ENCODE measurements around the gene PLGRKT. TPM values are rescaled to one million over a fixed set of nuclear protein-coding genes. Genes with fewer than 3 reads are reported as not detected.

The PLGRKT gene
- total RNA-seq, 1 experiment from 2014 or later = 19.2 TPM

DNA sequence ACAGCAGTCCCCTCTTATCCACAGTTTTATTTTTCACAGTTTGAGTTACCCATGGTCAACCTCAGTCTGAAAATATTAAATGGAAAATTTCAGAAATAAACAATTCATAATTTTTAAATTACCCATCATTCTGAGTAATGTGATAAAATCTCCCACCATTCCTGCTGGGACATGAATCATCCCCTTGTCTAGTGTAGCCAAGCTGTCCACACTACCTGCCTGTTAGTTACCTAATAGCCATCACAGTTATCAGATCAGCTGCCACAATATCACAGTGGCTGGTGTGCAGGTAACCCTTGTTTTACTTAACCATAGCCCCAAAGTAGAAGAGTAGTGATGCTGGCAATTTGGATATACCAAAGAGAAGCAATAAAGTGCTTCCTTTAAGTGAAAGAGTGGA, 10.7 kb downstream of the PLGRKT start (continued):
- TF ChIP-seq, protein P1, sequence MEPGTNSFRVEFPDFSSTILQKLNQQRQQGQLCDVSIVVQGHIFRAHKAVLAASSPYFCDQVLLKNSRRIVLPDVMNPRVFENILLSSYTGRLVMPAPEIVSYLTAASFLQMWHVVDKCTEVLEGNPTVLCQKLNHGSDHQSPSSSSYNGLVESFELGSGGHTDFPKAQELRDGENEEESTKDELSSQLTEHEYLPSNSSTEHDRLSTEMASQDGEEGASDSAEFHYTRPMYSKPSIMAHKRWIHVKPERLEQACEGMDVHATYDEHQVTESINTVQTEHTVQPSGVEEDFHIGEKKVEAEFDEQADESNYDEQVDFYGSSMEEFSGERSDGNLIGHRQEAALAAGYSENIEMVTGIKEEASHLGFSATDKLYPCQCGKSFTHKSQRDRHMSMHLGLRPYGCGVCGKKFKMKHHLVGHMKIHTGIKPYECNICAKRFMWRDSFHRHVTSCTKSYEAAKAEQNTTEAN (CRISPR knock-in tag; IDR thresholded peaks at IDR 0.05) = no peak
- TF ChIP-seq NR3C1 (CRISPR knock-in tag; conservative IDR thresholded peaks at IDR 0.05; ENCODE audit: low read depth) = no peak
- TF ChIP-seq, protein P2, sequence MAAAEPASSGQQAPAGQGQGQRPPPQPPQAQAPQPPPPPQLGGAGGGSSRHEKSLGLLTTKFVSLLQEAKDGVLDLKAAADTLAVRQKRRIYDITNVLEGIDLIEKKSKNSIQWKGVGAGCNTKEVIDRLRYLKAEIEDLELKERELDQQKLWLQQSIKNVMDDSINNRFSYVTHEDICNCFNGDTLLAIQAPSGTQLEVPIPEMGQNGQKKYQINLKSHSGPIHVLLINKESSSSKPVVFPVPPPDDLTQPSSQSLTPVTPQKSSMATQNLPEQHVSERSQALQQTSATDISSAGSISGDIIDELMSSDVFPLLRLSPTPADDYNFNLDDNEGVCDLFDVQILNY (CRISPR knock-in tag; IDR thresholded peaks at IDR 0.05) = no peak
- no peak for TF ChIP-seq ZNF232 (CRISPR knock-in tag; IDR thresholded peaks at IDR 0.05)
- TF ChIP-seq, protein P3, sequence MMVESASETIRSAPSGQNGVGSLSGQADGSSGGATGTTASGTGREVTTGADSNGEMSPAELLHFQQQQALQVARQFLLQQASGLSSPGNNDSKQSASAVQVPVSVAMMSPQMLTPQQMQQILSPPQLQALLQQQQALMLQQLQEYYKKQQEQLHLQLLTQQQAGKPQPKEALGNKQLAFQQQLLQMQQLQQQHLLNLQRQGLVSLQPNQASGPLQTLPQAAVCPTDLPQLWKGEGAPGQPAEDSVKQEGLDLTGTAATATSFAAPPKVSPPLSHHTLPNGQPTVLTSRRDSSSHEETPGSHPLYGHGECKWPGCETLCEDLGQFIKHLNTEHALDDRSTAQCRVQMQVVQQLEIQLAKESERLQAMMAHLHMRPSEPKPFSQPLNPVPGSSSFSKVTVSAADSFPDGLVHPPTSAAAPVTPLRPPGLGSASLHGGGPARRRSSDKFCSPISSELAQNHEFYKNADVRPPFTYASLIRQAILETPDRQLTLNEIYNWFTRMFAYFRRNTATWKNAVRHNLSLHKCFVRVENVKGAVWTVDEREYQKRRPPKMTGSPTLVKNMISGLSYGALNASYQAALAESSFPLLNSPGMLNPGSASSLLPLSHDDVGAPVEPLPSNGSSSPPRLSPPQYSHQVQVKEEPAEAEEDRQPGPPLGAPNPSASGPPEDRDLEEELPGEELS (CRISPR knock-in tag; IDR thresholded peaks at IDR 0.05) = no peak
- TF ChIP-seq, protein P4, sequence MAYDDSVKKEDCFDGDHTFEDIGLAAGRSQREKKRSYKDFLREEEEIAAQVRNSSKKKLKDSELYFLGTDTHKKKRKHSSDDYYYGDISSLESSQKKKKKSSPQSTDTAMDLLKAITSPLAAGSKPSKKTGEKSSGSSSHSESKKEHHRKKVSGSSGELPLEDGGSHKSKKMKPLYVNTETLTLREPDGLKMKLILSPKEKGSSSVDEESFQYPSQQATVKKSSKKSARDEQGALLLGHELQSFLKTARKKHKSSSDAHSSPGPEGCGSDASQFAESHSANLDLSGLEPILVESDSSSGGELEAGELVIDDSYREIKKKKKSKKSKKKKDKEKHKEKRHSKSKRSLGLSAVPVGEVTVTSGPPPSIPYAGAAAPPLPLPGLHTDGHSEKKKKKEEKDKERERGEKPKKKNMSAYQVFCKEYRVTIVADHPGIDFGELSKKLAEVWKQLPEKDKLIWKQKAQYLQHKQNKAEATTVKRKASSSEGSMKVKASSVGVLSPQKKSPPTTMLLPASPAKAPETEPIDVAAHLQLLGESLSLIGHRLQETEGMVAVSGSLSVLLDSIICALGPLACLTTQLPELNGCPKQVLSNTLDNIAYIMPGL (CRISPR knock-in tag; IDR thresholded peaks at IDR 0.05) = no peak
- TF ChIP-seq, protein P5, sequence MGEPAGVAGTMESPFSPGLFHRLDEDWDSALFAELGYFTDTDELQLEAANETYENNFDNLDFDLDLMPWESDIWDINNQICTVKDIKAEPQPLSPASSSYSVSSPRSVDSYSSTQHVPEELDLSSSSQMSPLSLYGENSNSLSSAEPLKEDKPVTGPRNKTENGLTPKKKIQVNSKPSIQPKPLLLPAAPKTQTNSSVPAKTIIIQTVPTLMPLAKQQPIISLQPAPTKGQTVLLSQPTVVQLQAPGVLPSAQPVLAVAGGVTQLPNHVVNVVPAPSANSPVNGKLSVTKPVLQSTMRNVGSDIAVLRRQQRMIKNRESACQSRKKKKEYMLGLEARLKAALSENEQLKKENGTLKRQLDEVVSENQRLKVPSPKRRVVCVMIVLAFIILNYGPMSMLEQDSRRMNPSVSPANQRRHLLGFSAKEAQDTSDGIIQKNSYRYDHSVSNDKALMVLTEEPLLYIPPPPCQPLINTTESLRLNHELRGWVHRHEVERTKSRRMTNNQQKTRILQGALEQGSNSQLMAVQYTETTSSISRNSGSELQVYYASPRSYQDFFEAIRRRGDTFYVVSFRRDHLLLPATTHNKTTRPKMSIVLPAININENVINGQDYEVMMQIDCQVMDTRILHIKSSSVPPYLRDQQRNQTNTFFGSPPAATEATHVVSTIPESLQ (CRISPR knock-in tag; IDR thresholded peaks at IDR 0.05) = no peak
- TF ChIP-seq SOX15 (CRISPR knock-in tag; IDR thresholded peaks at IDR 0.05) = no peak
- TF ChIP-seq, protein P6, sequence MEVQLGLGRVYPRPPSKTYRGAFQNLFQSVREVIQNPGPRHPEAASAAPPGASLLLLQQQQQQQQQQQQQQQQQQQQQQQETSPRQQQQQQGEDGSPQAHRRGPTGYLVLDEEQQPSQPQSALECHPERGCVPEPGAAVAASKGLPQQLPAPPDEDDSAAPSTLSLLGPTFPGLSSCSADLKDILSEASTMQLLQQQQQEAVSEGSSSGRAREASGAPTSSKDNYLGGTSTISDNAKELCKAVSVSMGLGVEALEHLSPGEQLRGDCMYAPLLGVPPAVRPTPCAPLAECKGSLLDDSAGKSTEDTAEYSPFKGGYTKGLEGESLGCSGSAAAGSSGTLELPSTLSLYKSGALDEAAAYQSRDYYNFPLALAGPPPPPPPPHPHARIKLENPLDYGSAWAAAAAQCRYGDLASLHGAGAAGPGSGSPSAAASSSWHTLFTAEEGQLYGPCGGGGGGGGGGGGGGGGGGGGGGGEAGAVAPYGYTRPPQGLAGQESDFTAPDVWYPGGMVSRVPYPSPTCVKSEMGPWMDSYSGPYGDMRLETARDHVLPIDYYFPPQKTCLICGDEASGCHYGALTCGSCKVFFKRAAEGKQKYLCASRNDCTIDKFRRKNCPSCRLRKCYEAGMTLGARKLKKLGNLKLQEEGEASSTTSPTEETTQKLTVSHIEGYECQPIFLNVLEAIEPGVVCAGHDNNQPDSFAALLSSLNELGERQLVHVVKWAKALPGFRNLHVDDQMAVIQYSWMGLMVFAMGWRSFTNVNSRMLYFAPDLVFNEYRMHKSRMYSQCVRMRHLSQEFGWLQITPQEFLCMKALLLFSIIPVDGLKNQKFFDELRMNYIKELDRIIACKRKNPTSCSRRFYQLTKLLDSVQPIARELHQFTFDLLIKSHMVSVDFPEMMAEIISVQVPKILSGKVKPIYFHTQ (CRISPR knock-in tag; IDR thresholded peaks at IDR 0.05) = no peak

DNA sequence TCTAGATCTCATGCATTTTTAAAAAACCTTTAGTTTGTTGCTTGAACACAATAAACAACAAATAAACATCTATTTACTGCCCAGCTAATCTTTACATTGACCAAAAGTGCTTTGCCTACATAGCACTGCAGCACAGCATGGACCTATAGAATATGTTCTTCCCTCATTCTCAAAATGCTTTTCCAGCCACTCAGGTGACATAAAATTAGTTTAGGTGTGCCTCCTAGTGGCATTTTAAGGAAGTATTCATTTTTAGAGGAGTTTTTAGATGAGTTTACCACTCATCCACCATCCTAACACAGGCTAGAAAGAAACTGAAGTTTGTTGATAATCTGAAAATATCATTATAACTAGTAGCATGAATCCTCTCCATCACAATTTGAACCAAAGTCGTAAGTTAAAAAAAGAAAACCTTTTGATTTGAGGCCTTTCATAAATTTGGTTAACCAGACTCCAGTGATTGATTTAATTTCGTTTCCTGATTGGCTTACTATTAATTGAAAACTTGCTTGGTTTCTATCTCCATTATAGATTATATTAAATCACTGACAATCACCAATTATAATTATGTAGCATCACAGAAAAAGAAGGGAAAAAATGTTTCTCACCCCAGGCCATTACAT, 12.6 kb downstream of the PLGRKT start:
- Mint-ChIP-seq H3K27ac (no peak overlapping the region), H3K4me3 (no peak overlapping the region), H3K36me3 (0 out of 2 replicates have a peak, but pooled peaks cover 2% of the 10 kb centered on the region), H3K9me3 (no peaks in the 10 kb centered on the region), H3K4me1 (no peaks in the 10 kb centered on the region), H3K27me3 (ENCODE audit: low read depth) (no peaks in the 10 kb centered on the region)
- peak; percentile 63 for ATAC-seq
- DNase-seq (ENCODE audit: low spot score) = no peak
- ChIA-PET CTCF (interaction anchor here (0.5 to 2.8 kb wide), 4 partner anchors 175 to 1755 kb away, joined by 3 to 17 read pairs (median 3); no protein-coding TSS in a partner anchor), POLR2A (no interaction called here)
- TF ChIP-seq PRRX2 (CRISPR knock-in tag; IDR thresholded peaks at IDR 0.05) = no peak
- TF ChIP-seq, protein P4 (CRISPR knock-in tag; IDR thresholded peaks at IDR 0.05) = no peak
- TF ChIP-seq, protein P7, sequence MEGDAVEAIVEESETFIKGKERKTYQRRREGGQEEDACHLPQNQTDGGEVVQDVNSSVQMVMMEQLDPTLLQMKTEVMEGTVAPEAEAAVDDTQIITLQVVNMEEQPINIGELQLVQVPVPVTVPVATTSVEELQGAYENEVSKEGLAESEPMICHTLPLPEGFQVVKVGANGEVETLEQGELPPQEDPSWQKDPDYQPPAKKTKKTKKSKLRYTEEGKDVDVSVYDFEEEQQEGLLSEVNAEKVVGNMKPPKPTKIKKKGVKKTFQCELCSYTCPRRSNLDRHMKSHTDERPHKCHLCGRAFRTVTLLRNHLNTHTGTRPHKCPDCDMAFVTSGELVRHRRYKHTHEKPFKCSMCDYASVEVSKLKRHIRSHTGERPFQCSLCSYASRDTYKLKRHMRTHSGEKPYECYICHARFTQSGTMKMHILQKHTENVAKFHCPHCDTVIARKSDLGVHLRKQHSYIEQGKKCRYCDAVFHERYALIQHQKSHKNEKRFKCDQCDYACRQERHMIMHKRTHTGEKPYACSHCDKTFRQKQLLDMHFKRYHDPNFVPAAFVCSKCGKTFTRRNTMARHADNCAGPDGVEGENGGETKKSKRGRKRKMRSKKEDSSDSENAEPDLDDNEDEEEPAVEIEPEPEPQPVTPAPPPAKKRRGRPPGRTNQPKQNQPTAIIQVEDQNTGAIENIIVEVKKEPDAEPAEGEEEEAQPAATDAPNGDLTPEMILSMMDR (IDR thresholded peaks at IDR 0.05) = peak; percentile 58
- TF ChIP-seq, protein P8, sequence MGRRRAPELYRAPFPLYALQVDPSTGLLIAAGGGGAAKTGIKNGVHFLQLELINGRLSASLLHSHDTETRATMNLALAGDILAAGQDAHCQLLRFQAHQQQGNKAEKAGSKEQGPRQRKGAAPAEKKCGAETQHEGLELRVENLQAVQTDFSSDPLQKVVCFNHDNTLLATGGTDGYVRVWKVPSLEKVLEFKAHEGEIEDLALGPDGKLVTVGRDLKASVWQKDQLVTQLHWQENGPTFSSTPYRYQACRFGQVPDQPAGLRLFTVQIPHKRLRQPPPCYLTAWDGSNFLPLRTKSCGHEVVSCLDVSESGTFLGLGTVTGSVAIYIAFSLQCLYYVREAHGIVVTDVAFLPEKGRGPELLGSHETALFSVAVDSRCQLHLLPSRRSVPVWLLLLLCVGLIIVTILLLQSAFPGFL (CRISPR knock-in tag; IDR thresholded peaks at IDR 0.05; ENCODE audit: borderline replicate concordance) = no peak
- no peak for TF ChIP-seq NR1H2 (CRISPR knock-in tag; IDR thresholded peaks at IDR 0.05)
- peak; percentile 88 for TF ChIP-seq GTF2I (CRISPR knock-in tag; conservative IDR thresholded peaks at IDR 0.05)
- TF ChIP-seq ZNF263 (CRISPR knock-in tag; IDR thresholded peaks at IDR 0.05; ENCODE audit: low read depth) = no peak
- TF ChIP-seq ZNF232 (CRISPR knock-in tag; IDR thresholded peaks at IDR 0.05) = no peak
- TF ChIP-seq ESRRA (CRISPR knock-in tag; IDR thresholded peaks at IDR 0.05; ENCODE audit: borderline replicate concordance) = no peak
